HEK293 (cell line): ENCODE measurements around the gene HTR7.

Experiments used
- ZNF776 ChIP-seq: fragments of 450-650 bp; formaldehyde crosslinking; IDR thresholded peaks from 2 replicates; pipeline ENCODE4 v1.5.0; 2017; ENCODE audit warnings: missing biosample characterization, missing genetic modification characterization, borderline replicate concordance
- TF ChIP-seq, protein P1 (sequence below): fragments of 450-650 bp; formaldehyde crosslinking; IDR thresholded peaks from 2 replicates; pipeline ENCODE4 v1.5.1; 2016; ENCODE audit warnings: missing biosample characterization, missing genetic modification characterization

DNA sequence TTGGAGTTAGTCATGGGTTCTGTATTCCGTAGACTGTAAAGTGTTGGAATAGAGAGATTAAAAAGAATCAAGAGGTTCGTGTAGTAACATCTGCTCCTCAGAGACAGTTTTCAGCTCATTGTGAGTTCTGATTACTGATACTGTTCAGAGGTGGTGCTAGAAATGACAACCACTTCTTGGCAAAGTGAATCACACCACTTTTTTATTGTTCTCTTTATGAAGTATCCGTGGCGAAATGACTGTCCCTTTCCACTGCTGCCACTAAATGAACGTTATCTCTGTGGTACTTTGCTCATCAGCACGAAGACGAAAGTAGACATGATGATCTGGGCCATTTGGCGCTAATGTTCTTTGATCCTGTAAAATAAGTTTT, 14.8 kb upstream of the HTR7 start:
- no peak for TF ChIP-seq ZNF776 (tag by site-specific recombination)
- TF ChIP-seq, protein P1, sequence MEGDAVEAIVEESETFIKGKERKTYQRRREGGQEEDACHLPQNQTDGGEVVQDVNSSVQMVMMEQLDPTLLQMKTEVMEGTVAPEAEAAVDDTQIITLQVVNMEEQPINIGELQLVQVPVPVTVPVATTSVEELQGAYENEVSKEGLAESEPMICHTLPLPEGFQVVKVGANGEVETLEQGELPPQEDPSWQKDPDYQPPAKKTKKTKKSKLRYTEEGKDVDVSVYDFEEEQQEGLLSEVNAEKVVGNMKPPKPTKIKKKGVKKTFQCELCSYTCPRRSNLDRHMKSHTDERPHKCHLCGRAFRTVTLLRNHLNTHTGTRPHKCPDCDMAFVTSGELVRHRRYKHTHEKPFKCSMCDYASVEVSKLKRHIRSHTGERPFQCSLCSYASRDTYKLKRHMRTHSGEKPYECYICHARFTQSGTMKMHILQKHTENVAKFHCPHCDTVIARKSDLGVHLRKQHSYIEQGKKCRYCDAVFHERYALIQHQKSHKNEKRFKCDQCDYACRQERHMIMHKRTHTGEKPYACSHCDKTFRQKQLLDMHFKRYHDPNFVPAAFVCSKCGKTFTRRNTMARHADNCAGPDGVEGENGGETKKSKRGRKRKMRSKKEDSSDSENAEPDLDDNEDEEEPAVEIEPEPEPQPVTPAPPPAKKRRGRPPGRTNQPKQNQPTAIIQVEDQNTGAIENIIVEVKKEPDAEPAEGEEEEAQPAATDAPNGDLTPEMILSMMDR (tag by site-specific recombination): no peak
